ENCODE data around the gene NBPF12.
"Not testable (repeated sequence)": the region's sequence is repeated elsewhere in the genome, so short reads cannot be mapped to it uniquely, and the experiment has no call there.

DNA sequence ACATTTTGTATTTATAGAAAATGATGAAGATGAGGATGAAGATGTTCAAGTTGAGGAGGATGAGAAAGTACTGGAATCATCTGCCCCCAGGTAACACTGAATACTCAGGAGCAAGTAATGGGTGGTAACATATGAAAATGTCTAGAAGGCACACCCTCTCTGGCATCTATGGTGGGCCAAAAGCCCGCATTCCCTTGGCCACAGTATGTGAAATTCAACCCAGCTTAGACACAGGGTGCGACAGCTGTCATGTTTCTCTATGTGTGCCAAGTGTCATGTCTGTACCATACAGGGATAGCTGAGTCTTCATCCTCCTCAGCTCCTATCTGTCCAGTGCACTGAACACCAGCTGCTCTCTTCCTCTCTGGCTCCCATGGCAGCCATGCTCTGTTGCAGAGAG is 26.2 kb downstream of the NBPF12 start:
- TF ChIP-seq, protein P1, sequence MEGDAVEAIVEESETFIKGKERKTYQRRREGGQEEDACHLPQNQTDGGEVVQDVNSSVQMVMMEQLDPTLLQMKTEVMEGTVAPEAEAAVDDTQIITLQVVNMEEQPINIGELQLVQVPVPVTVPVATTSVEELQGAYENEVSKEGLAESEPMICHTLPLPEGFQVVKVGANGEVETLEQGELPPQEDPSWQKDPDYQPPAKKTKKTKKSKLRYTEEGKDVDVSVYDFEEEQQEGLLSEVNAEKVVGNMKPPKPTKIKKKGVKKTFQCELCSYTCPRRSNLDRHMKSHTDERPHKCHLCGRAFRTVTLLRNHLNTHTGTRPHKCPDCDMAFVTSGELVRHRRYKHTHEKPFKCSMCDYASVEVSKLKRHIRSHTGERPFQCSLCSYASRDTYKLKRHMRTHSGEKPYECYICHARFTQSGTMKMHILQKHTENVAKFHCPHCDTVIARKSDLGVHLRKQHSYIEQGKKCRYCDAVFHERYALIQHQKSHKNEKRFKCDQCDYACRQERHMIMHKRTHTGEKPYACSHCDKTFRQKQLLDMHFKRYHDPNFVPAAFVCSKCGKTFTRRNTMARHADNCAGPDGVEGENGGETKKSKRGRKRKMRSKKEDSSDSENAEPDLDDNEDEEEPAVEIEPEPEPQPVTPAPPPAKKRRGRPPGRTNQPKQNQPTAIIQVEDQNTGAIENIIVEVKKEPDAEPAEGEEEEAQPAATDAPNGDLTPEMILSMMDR (IDR thresholded peaks at IDR 0.05; ENCODE audit: low read length), result not testable (repeated sequence)
- TF ChIP-seq EZH2 (IDR thresholded peaks at IDR 0.05; ENCODE audit: borderline replicate concordance, low read length), result not testable (repeated sequence)

All from OCI-LY1 (cell line).